SK-N-MC (cell line): ENCODE results near the gene MMP25.

Experiments used
- EZH2 ChIP-seq: fragments of 200-600 bp; sonication (generic); IDR thresholded peaks from one replicate; pipeline ENCODE4 v1.6.1; 2017; ENCODE audit warnings: antibody characterized with exemption
- FOXP2 ChIP-seq: optimal IDR thresholded peaks from 2 replicates; pipeline ENCODE3; 2011; ENCODE audit warnings: mild to moderate bottlenecking, moderate library complexity; ENCODE audit not compliant: insufficient read depth; ENCODE audit errors: extremely low read length, control extremely low read depth
- POLR2AphosphoS5 ChIP-seq: IDR thresholded peaks from 2 replicates; pipeline ENCODE4 v1.6.1; 2012; ENCODE audit warnings: mild to moderate bottlenecking, low read depth, low read length, borderline replicate concordance

GRCh38 chr16:3070608-3071111 is 24.3 kb downstream of the MMP25 start:
- no peak for TF ChIP-seq EZH2
- TF ChIP-seq POLR2AphosphoS5: no peak
- no peak for TF ChIP-seq FOXP2
